CD8-positive, alpha-beta memory T cell (primary cell): Measurements from ENCODE around the gene LRP3. TPM values are rescaled to one million over a fixed set of nuclear protein-coding genes. Genes with fewer than 3 reads are reported as not detected.

Experiments
- CTCF ChIA-PET: fragments of 350-600 bp; sonication (Branson Sonifier 250); formaldehyde crosslinking; loops from one replicate; lab custom pipeline; 2021; ENCODE audit warnings: antibody characterized with exemption; lab: Charles Lee
- POLR2A ChIA-PET: fragments of 350-600 bp; sonication (Branson Sonifier 250); formaldehyde crosslinking; loops from one replicate; lab custom pipeline; 2021; ENCODE audit warnings: antibody characterized with exemption; lab: Charles Lee
- DNase-seq, 5 donors: peaks; one replicate each; pipeline versions ENCODE4 v3.0.0 to v3.0.0-alpha.2; 2020 to 2022; ENCODE audit warnings: mixed read lengths in 1 of 5
- H3K27ac ChIP-seq: one replicate; pipeline ENCODE4 v1.7.0; 2013; ENCODE audit warnings: low read depth, mild to moderate bottlenecking, low read length, moderate library complexity
- H3K27me3 ChIP-seq: 2 replicates; pipeline ENCODE4 v1.7.0; 2013; ENCODE audit warnings: low read length, mild to moderate bottlenecking; ENCODE audit not compliant: insufficient read depth, poor library complexity, severe bottlenecking
- H3K36me3 ChIP-seq: 2 replicates; pipeline ENCODE4 v1.7.0; 2013; ENCODE audit warnings: mild to moderate bottlenecking, low read length, moderate library complexity; ENCODE audit not compliant: insufficient read depth
- H3K4me1 ChIP-seq: 2 replicates; pipeline ENCODE4 v1.7.0; 2013; ENCODE audit warnings: mild to moderate bottlenecking, low read length, moderate library complexity; ENCODE audit not compliant: insufficient read depth
- H3K4me3 ChIP-seq: 2 replicates; pipeline ENCODE4 v1.7.0; 2013; ENCODE audit warnings: mild to moderate bottlenecking, low read length
- H3K9me3 ChIP-seq: 2 replicates; pipeline ENCODE4 v1.7.0; 2013; ENCODE audit warnings: mild to moderate bottlenecking, low read length
- H3K27ac Mint-ChIP-seq, 8 donors: one replicate each; pipeline ENCODE4 v1.8.0; 2020 to 2021; ENCODE audit warnings: mixed read lengths in 8 of 8, mild to moderate bottlenecking in 6 of 8, inconsistent platforms in 3 of 8, moderate library complexity in 3 of 8
- H3K27me3 Mint-ChIP-seq, 2 donors: one replicate each; pipeline ENCODE4 v1.8.0; 2020 to 2021; ENCODE audit warnings: mixed read lengths in 2 of 2, mild to moderate bottlenecking in 1 of 2, moderate library complexity in 1 of 2
- H3K36me3 Mint-ChIP-seq, 3 donors: one replicate each; pipeline ENCODE4 v1.8.0; 2020 to 2021; ENCODE audit warnings: mixed read lengths in 3 of 3, inconsistent platforms in 1 of 3, mild to moderate bottlenecking in 1 of 3
- H3K4me1 Mint-ChIP-seq, 3 donors: one replicate each; pipeline ENCODE4 v1.8.0; 2020 to 2021; ENCODE audit warnings: mixed read lengths in 3 of 3, inconsistent platforms in 1 of 3, mild to moderate bottlenecking in 1 of 3
- H3K4me3 Mint-ChIP-seq, 7 donors: one replicate each; pipeline ENCODE4 v1.8.0; 2020 to 2021; ENCODE audit warnings: mixed read lengths in 7 of 7, mild to moderate bottlenecking in 6 of 7, moderate library complexity in 4 of 7, inconsistent platforms in 2 of 7
- H3K9me3 Mint-ChIP-seq, 5 donors: one replicate each; pipeline ENCODE4 v1.8.0; 2020 to 2022; ENCODE audit warnings: mixed read lengths in 5 of 5, mild to moderate bottlenecking in 3 of 5, moderate library complexity in 2 of 5, inconsistent platforms in 1 of 5
- polyA plus RNA-seq: library from polyadenylated mRNA; unstranded; fragments of 300-500 nt; fragmentation: Illumina TruSeq; gene quantifications from one replicate; pipeline ENCODE4 v1.2.3, GENCODE V29; 2021
- total RNA-seq, 2 experiments: library from RNA; stranded (reverse); gene quantifications; one replicate each; pipeline ENCODE4 v1.2.3, GENCODE V29; 2021

The LRP3 gene
- total and polyA plus RNA-seq, 3 experiments from 2014 or later: 0.24 TPM; not detected in 2

GRCh38 chr19:33232656-33233055 lies 38.5 kb downstream of the LRP3 start:
- H3K27me3 ChIP-seq: peaks cover 7% of the 10 kb centered on the region
- no peaks in the 10 kb centered on the region for H3K36me3 ChIP-seq
- CTCF ChIA-PET: interaction anchor here (2.1 kb wide), 1 partner anchor 174 kb away, joined by 6 read pairs; no protein-coding TSS in a partner anchor
- DNase-seq: no peak
- Mint-ChIP-seq H3K36me3 (peaks cover 0 to 13% (median 0%) of the 10 kb centered on the region in 3 donors), H3K9me3 (peaks cover 10 to 18% (median 13%) of the 10 kb centered on the region in 5 donors), H3K27me3 (peaks cover 28 to 34% of the 10 kb centered on the region in 2 donors), H3K4me1 (peaks cover 6 to 8% (median 7%) of the 10 kb centered on the region in 3 donors), H3K4me3 (no peak overlapping the region), H3K27ac (no peak overlapping the region)
- no peaks in the 10 kb centered on the region for H3K4me1 ChIP-seq
- no peaks in the 10 kb centered on the region for H3K9me3 ChIP-seq
- no peak overlapping the region for H3K4me3 ChIP-seq
- no peak overlapping the region for H3K27ac ChIP-seq
- POLR2A ChIA-PET: no interaction called here

GRCh38 chr19:33233056-33233873 lies 39.1 kb downstream of the LRP3 start:
- H3K27me3 Mint-ChIP-seq: peaks cover 23 to 28% of the 10 kb centered on the region in 2 donors
- Histone ChIP-seq H3K36me3 (no peaks in the 10 kb centered on the region), H3K27me3 (peaks cover 4% of the 10 kb centered on the region), H3K9me3 (no peaks in the 10 kb centered on the region), H3K4me3 (no peak overlapping the region), H3K4me1 (no peaks in the 10 kb centered on the region), H3K27ac (no peak overlapping the region)
- H3K4me3 Mint-ChIP-seq: no peak overlapping the region
- peaks cover 0 to 9% (median 0%) of the 10 kb centered on the region in 3 donors for H3K36me3 Mint-ChIP-seq
- peaks cover 6 to 8% (median 7%) of the 10 kb centered on the region in 3 donors for H3K4me1 Mint-ChIP-seq
- no peak overlapping the region for H3K27ac Mint-ChIP-seq
- peaks cover 6 to 14% (median 8%) of the 10 kb centered on the region in 5 donors for H3K9me3 Mint-ChIP-seq
- CTCF ChIA-PET: interaction anchor here (2.1 to 5.4 kb wide), 2 partner anchors 173 kb away, joined by 6 to 70 read pairs; no protein-coding TSS in a partner anchor
- POLR2A ChIA-PET: no interaction called here
- no peak for DNase-seq

- Histone ChIP-seq H3K27me3 (peaks cover 4% of the 10 kb centered on the region), H3K9me3 (no peaks in the 10 kb centered on the region), H3K27ac (no peak overlapping the region), H3K36me3 (no peaks in the 10 kb centered on the region), H3K4me3 (no peak overlapping the region), H3K4me1 (peaks cover 1% of the 10 kb centered on the region)
- Mint-ChIP-seq H3K4me3 (no peak overlapping the region), H3K9me3 (peaks cover 0 to 6% (median 0%) of the 10 kb centered on the region in 5 donors), H3K36me3 (peaks cover 0 to 3% (median 0%) of the 10 kb centered on the region in 3 donors), H3K27me3 (peaks cover 18 to 20% of the 10 kb centered on the region in 2 donors), H3K27ac (no peak overlapping the region), H3K4me1 (peaks cover 10 to 11% (median 10%) of the 10 kb centered on the region in 3 donors)
- no peak for DNase-seq
- POLR2A ChIA-PET: no interaction called here
- CTCF ChIA-PET: interaction anchor here (3.2 to 5.4 kb wide), 2 partner anchors 11 to 172 kb away, joined by 22 to 70 read pairs; no protein-coding TSS in a partner anchor
Measured at GRCh38 chr19:33234092-33234491, 40.0 kb downstream of the LRP3 start.

- peaks cover 0 to 6% (median 0%) of the 10 kb centered on the region in 5 donors for H3K9me3 Mint-ChIP-seq
- no peak overlapping the region for H3K27ac Mint-ChIP-seq
- Histone ChIP-seq H3K4me3 (no peak overlapping the region), H3K27ac (no peak overlapping the region), H3K36me3 (no peaks in the 10 kb centered on the region), H3K9me3 (no peaks in the 10 kb centered on the region), H3K27me3 (peaks cover 4% of the 10 kb centered on the region), H3K4me1 (peaks cover 4% of the 10 kb centered on the region)
- CTCF ChIA-PET: interaction anchor here (0.7 to 5.4 kb wide), 13 partner anchors 8 to 181 kb away, joined by 3 to 70 read pairs (median 5); partner anchors contain the start of gene CEBPA
- H3K27me3 Mint-ChIP-seq: peaks cover 15 to 18% of the 10 kb centered on the region in 2 donors
- peaks cover 0 to 3% (median 0%) of the 10 kb centered on the region in 3 donors for H3K36me3 Mint-ChIP-seq
- POLR2A ChIA-PET: no interaction called here
- DNase-seq: no peak
- no peak overlapping the region for H3K4me3 Mint-ChIP-seq
- H3K4me1 Mint-ChIP-seq: peaks cover 16 to 18% (median 17%) of the 10 kb centered on the region in 3 donors
Measured at GRCh38 chr19:33234736-33235135, 40.6 kb downstream of the LRP3 start.

GRCh38 chr19:33235269-33235995 lies 41.3 kb downstream of the LRP3 start:
- H3K4me3 ChIP-seq: no peak overlapping the region
- Mint-ChIP-seq H3K27me3 (peaks cover 11 to 13% of the 10 kb centered on the region in 2 donors), H3K4me1 (peaks cover 18 to 23% (median 19%) of the 10 kb centered on the region in 3 donors), H3K9me3 (peaks cover 0 to 2% (median 0%) of the 10 kb centered on the region in 5 donors), H3K36me3 (no peaks in the 10 kb centered on the region), H3K4me3 (peak overlapping the region; percentile 9 to 82 (median 76)), H3K27ac (peak overlapping the region in 4 of 8 donors; percentile 24 to 70 (median 64))
- POLR2A ChIA-PET: no interaction called here
- no peaks in the 10 kb centered on the region for H3K9me3 ChIP-seq
- H3K36me3 ChIP-seq: no peaks in the 10 kb centered on the region
- no peak overlapping the region for H3K27ac ChIP-seq
- CTCF ChIA-PET: interaction anchor here (0.7 to 5.4 kb wide), 22 partner anchors 8 to 180 kb away, joined by 3 to 70 read pairs (median 4); partner anchors contain the start of gene CEBPA
- H3K4me1 ChIP-seq: peaks cover 11% of the 10 kb centered on the region
- peaks cover 4% of the 10 kb centered on the region for H3K27me3 ChIP-seq
- DNase-seq: peak; percentile 52 to 83 (median 69)

- no peaks in the 10 kb centered on the region for H3K36me3 ChIP-seq
- CTCF ChIA-PET: interaction anchor here (0.7 to 5.4 kb wide), 20 partner anchors 9 to 180 kb away, joined by 3 to 70 read pairs (median 4); partner anchors contain the start of gene CEBPA
- H3K9me3 ChIP-seq: no peaks in the 10 kb centered on the region
- H3K4me1 ChIP-seq: peaks cover 17% of the 10 kb centered on the region
- peaks cover 1% of the 10 kb centered on the region for H3K27me3 ChIP-seq
- DNase-seq: no peak
- no peaks in the 10 kb centered on the region for H3K9me3 Mint-ChIP-seq
- peaks cover 18 to 24% (median 19%) of the 10 kb centered on the region in 3 donors for H3K4me1 Mint-ChIP-seq
- no peaks in the 10 kb centered on the region for H3K36me3 Mint-ChIP-seq
- no peak overlapping the region for H3K27ac ChIP-seq
- peak overlapping the region in 4 of 7 donors; percentile 5 to 59 (median 32) for H3K4me3 Mint-ChIP-seq
- H3K27ac Mint-ChIP-seq: peak overlapping the region in 4 of 8 donors; percentile 17 to 68 (median 55)
- no peak overlapping the region for H3K4me3 ChIP-seq
- POLR2A ChIA-PET: no interaction called here
- peaks cover 7% of the 10 kb centered on the region in 2 donors for H3K27me3 Mint-ChIP-seq
Measured at GRCh38 chr19:33235996-33236350, 41.8 kb downstream of the LRP3 start.

GRCh38 chr19:33236696-33237390 lies 42.7 kb downstream of the LRP3 start:
- ChIA-PET POLR2A (no interaction called here), CTCF (interaction anchor here (1.3 to 5.4 kb wide), 11 partner anchors 8 to 179 kb away, joined by 3 to 70 read pairs (median 6); no protein-coding TSS in a partner anchor)
- Mint-ChIP-seq H3K9me3 (no peaks in the 10 kb centered on the region), H3K27me3 (peaks cover 4 to 6% of the 10 kb centered on the region in 2 donors), H3K4me3 (peak overlapping the region in 1 of 7 donors; percentile 11), H3K4me1 (peaks cover 18 to 27% (median 19%) of the 10 kb centered on the region in 3 donors), H3K27ac (no peak overlapping the region), H3K36me3 (no peaks in the 10 kb centered on the region)
- Histone ChIP-seq H3K27me3 (no peaks in the 10 kb centered on the region), H3K4me3 (no peak overlapping the region), H3K36me3 (no peaks in the 10 kb centered on the region), H3K4me1 (peaks cover 20% of the 10 kb centered on the region), H3K9me3 (no peaks in the 10 kb centered on the region), H3K27ac (no peak overlapping the region)
- no peak for DNase-seq
